IPS-20b (cell line): ENCODE results near the gene ZNF330.
"Not testable (repeated sequence)": the region's sequence is repeated elsewhere in the genome, so short reads cannot be mapped to it uniquely, and the experiment has no call there.

Source experiments
- H3K27ac ChIP-seq: one replicate; pipeline ENCODE4 v1.5.1; 2013; ENCODE audit warnings: low read length
- H3K27me3 ChIP-seq: 2 replicates; pipeline ENCODE4 v1.6.1; 2013; ENCODE audit warnings: mild to moderate bottlenecking, low read length, inconsistent platforms; ENCODE audit not compliant: insufficient read depth
- H3K36me3 ChIP-seq: 2 replicates; pipeline ENCODE4 v1.6.1; 2013; ENCODE audit warnings: low read depth, mild to moderate bottlenecking, inconsistent platforms, low read length, moderate library complexity; ENCODE audit not compliant: insufficient read depth
- H3K4me1 ChIP-seq: 2 replicates; pipeline ENCODE4 v1.6.1; 2013; ENCODE audit warnings: mild to moderate bottlenecking, control low read depth, inconsistent platforms, low read length, moderate library complexity; ENCODE audit not compliant: insufficient read depth
- H3K4me3 ChIP-seq: 2 replicates; pipeline ENCODE4 v1.5.1; 2013; ENCODE audit warnings: mild to moderate bottlenecking, low read length, inconsistent platforms
- H3K9ac ChIP-seq: 2 replicates; pipeline ENCODE4 v1.6.1; 2013; ENCODE audit warnings: low read depth, mild to moderate bottlenecking, inconsistent platforms, low read length, moderate library complexity
- H3K9me3 ChIP-seq: 2 replicates; pipeline ENCODE4 v1.6.1; 2013; ENCODE audit warnings: mild to moderate bottlenecking, low read depth, low read length, inconsistent platforms; ENCODE audit not compliant: insufficient read depth

ZNF330 gene

DNA sequence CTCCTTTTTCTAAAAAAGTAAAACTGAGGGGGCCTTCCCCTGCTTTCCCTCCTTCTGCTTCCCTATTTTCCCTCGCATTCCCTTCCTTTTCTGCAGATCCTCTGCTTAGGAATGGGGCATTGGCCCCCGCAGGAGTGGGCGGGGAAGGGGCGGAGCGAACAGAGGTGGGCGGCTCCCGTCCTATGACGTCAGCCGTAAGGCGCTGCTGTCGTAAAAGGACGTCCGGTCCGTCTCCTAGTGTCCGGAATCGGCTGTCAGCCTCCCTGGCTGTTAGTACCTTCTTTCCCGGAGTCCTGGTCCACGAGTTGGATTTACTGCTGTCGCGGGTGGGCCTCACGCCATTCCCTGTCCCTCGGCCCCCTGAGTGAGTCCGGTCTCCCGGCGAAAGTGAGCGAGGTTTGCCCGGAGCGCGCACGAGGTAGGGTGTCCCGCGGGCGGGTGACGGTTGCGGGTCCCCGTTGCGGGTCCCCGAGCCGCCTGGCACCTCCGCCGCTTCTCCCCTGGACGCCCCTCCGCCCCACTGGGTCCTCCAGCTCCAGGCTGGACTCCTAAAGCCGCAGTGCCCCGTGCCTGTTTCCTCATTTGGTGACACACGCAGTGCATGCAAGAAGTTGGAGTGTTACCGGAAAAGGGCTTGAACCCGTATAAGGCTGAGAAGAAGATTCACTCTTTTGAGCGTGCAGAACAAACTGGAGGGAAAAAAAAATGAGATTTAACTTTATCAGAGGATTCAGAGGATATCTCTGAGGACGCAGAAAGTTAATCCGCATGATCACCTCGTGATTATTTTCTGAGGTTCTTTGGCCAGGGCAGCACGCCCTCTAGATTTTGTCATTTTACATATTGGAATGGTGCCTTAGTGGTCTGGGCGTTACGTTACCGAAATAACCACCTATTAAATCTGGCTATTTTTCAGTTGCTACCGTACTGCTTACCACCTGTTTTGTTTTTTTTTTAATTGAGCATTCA, at the start of gene ZNF330:
TSS of gene ZNF330 (plus strand) at position 205 of the 969 bp plus-strand sequence. CDS start 1,477 bp downstream, outside the sequence.
- Histone ChIP-seq H3K27me3 (no peaks in the 10 kb centered on the region), H3K4me1 (peaks cover 4% of the 10 kb centered on the region; the same call in 1 of the 2 replicates), H3K27ac (no peak within 1 kb of the TSS)

DNA sequence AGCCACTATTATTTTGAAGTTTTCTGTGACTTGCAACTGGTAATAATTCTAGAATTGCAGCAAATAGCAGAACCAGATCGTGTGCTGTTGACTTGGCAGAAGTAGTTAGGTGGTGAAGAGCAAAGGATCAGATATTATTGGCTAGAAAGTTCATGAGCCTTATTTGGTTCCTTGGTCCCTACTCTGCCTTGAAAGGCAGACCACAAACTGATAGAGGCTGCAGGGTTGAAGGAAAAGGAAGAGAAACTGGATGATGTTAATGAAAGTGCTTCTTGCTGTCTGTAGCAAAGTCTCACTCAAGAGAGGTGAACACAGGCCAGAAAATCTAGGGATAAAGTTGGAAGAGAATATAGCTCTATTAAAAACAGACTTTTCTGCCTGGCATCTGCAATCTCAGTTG, 46.2 kb upstream of the ZNF330 start:
- Histone ChIP-seq H3K9ac (no peak overlapping the region), H3K4me1 (no peaks in the 10 kb centered on the region), H3K36me3 (no peaks in the 10 kb centered on the region), H3K27ac (no peak overlapping the region), H3K27me3 (no peaks in the 10 kb centered on the region), H3K4me3 (no peak overlapping the region), H3K9me3 (no peaks in the 10 kb centered on the region)

More for the DNA sequence above, at the start of gene ZNF330:
- no peaks in the 10 kb centered on the region for H3K9me3 ChIP-seq
- H3K9ac ChIP-seq, result peak within 1 kb of the TSS; percentile 87
- H3K4me3 ChIP-seq, result peak within 1 kb of the TSS; percentile 98
- peaks cover 35% of the 10 kb centered on the region for H3K36me3 ChIP-seq

DNA sequence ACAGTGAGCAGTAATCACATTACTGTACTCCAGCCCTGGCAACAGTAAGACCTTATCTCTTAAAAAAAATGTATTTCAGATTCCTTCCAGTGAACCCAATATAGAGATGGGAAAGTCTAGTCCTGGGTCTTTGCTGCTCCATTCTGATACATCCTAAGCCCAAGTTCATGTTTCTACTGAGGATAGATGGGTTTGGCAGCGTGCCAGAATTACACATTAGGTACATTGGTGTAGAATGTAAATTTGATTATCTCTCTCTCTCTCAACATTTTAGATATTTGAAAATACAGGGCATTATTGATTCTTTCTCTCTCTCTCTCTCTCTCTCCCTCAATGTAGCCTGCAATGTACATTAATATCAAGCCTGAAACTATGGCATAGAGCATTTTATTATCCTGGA, 43.5 kb upstream of the ZNF330 start:
- Histone ChIP-seq H3K27ac (no peak overlapping the region), H3K36me3 (no peaks in the 10 kb centered on the region), H3K9me3 (no peaks in the 10 kb centered on the region), H3K9ac (no peak overlapping the region), H3K27me3 (no peaks in the 10 kb centered on the region), H3K4me1 (no peaks in the 10 kb centered on the region), H3K4me3 (no peak overlapping the region)

DNA sequence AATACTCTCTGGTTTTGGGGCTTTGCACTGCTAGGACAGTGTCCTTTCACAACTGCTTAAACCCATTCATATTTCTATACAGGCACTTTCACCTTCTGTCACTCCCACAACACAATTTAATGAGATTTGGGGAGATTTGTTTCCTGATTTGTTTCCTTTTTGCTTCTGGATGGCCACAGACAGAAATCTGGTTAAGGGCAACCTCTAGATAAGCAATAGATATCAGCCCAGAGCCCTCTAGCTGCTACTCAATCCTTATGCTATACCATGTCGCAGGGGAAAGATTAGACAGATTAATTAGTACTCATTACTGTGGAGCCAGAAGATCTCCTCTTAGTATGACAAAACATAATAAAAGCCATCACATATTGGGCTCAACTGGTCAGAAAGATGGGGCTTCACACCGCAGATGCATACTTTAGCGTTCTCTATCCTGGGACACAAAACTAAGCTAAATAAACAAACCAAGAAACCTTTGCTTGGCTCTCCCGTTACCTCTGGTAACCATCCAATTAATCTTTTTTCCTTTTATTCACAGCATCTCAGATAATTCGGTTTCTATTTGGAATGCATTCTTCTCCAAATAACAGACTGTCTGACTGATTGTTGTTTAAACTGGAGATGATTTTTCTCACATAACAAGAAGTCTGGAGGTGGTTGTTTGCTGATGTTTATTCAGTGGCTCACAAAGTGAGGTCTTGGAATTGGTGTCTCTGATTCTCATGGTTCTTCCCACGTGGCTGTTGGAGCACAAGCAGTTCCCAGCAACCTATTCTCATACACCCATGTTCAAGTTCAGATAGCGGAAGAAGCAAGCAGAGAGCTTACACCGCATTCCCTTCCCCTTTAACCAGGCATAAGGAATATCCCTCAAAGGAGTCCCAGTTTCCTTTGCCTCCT, 41.0 kb upstream of the ZNF330 start:
- H3K27me3 ChIP-seq, result no peaks in the 10 kb centered on the region
- no peaks in the 10 kb centered on the region for H3K9me3 ChIP-seq
- H3K36me3 ChIP-seq, result no peaks in the 10 kb centered on the region
- H3K27ac ChIP-seq, result no peak overlapping the region
- H3K4me1 ChIP-seq, result no peaks in the 10 kb centered on the region
- H3K9ac ChIP-seq, result no peak overlapping the region
- no peak overlapping the region for H3K4me3 ChIP-seq

DNA sequence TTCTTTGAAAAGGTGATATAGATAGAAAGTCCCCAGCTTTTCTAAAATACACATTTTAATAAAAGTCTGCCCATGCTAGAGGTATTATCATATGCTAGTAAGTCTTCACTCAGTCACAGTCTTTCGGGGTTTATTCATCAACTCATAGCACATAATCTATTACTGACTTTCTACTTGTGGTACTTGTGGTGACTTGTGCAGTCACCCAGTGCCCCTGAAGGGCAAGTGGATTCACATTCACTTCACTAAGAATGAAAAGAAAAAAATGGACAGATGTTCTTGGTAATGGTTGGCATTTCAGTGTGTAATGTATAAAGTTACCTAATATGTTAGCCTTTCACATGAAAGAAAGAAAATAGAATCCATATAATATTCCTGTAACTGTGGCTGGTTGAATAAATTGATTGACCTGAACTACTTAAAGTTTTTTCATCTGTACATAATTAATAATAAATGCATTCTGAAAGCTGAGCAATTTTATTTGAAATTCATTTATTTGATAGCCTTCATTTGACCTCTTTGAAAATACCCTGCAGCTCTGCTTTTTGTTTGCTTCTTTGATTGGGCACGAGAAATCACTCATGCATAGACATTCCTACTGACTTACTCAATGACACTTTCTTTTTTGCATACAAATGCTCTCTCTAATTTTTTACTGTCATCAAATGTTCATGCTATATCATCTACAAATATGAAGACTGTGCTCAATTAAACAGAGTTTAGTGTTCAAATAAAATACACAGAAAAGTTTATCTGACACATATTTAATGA, 39.5 kb upstream of the ZNF330 start:
- no peaks in the 10 kb centered on the region for H3K9me3 ChIP-seq
- H3K27me3 ChIP-seq, result no peaks in the 10 kb centered on the region
- no peak overlapping the region for H3K27ac ChIP-seq
- no peaks in the 10 kb centered on the region for H3K4me1 ChIP-seq
- H3K36me3 ChIP-seq, result no peaks in the 10 kb centered on the region
- no peak overlapping the region for H3K4me3 ChIP-seq
- H3K9ac ChIP-seq, result no peak overlapping the region

DNA sequence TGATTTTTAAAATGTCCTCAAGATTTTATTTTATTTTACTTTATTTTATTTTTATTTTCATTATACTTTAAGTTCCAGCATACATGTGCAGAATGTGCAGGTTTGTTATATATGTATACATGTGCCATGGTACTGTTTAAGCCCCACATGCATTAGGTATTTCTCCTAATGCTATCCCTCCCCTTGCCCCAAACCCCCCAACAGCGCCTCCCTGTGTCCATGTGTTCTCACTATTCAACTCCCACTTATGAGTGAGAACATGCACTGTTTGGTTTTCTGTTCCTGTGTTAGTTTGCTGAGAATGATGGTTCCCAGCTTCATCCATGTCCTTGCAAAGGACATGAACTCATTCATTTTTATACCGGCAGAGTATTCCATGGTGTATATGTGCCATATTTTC, 37.2 kb upstream of the ZNF330 start:
- not testable (repeated sequence) for H3K9me3 ChIP-seq, H3K27ac ChIP-seq, H3K4me1 ChIP-seq, H3K36me3 ChIP-seq, H3K9ac ChIP-seq, H3K27me3 ChIP-seq, H3K4me3 ChIP-seq

DNA sequence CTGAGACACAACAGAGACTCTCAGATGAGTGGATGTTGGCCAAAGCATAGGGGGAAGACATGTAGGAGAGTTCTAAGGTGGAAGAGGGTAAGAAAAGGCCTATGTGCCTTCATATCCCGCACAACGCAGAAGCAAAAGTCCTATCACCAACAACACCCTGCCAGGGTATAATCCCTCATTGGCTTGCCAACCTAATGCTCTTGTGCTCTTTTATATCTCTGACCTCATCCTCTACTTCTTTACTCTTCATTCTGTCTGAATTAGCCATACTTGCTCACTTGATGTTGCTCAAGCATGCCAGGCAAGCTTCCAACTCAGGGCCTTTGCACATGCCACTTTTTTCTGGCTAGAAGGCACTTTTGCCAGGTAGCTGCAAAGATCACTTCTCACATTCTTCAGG, 28.1 kb upstream of the ZNF330 start:
- H3K27ac ChIP-seq, result no peak overlapping the region
- no peak overlapping the region for H3K4me3 ChIP-seq
- no peaks in the 10 kb centered on the region for H3K36me3 ChIP-seq
- H3K4me1 ChIP-seq, result no peaks in the 10 kb centered on the region
- H3K27me3 ChIP-seq, result no peaks in the 10 kb centered on the region
- no peaks in the 10 kb centered on the region; the same call in 1 of the 2 replicates for H3K9me3 ChIP-seq
- no peak overlapping the region for H3K9ac ChIP-seq

DNA sequence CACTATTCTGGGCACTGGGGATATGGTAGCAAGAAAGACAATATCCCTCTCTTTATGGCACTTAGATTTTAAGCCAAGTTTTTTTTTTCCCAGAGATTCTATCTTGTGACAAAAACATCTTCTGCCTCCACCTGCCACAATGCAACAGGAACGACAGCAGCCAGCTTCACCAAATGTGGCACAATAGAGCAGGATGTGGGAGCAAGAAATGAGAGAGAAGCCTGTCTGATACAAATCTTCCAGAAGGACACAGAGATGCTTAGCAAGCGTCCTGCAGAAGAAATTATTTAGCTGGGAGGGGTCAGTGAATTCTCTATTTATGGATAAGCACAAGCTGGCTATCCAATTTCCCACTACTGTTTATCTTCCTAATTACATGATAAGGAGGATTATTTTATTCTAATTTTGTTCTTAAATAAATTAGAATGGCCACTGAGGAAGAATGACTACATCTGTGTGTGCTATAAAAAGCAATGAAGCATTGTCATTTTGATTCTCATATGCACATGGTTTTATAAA, 27.1 kb upstream of the ZNF330 start:
- Histone ChIP-seq H3K9ac (no peak overlapping the region), H3K9me3 (no peaks in the 10 kb centered on the region; the same call in 1 of the 2 replicates), H3K27ac (no peak overlapping the region), H3K27me3 (no peaks in the 10 kb centered on the region), H3K4me3 (no peak overlapping the region), H3K4me1 (no peaks in the 10 kb centered on the region), H3K36me3 (no peaks in the 10 kb centered on the region)

DNA sequence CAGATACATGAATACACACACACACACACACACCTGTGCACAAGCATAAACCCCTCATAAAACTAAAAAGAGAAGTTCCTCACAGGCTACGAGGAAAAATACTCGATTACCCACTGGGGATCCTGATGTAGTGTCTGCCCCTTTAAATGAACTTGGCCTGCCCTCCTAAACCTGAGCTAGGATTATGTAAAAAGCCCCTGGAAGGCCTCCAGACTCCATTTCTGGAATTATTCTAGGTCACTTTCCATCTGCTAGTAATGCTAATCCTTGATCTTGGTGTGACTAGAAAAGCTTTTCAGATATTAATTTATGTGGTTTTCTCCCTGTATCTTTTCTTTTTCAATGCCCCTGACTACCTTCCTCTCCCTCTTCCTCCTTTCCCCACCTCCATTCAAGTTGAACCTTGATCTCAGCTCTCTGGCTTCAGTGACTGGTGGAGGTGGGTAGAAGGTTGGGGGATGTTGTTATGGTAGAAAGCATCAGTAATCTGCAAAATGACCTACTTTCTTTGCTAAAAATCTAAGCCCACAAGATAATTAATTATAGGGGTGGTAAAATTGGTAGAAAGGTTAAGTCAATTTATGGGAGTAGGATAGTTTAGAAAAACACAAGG, 25.5 kb upstream of the ZNF330 start:
- Histone ChIP-seq H3K4me3 (no peak overlapping the region), H3K9ac (no peak overlapping the region), H3K9me3 (no peaks in the 10 kb centered on the region; the same call in 1 of the 2 replicates), H3K27ac (no peak overlapping the region), H3K36me3 (no peaks in the 10 kb centered on the region), H3K4me1 (no peaks in the 10 kb centered on the region), H3K27me3 (no peaks in the 10 kb centered on the region)

DNA sequence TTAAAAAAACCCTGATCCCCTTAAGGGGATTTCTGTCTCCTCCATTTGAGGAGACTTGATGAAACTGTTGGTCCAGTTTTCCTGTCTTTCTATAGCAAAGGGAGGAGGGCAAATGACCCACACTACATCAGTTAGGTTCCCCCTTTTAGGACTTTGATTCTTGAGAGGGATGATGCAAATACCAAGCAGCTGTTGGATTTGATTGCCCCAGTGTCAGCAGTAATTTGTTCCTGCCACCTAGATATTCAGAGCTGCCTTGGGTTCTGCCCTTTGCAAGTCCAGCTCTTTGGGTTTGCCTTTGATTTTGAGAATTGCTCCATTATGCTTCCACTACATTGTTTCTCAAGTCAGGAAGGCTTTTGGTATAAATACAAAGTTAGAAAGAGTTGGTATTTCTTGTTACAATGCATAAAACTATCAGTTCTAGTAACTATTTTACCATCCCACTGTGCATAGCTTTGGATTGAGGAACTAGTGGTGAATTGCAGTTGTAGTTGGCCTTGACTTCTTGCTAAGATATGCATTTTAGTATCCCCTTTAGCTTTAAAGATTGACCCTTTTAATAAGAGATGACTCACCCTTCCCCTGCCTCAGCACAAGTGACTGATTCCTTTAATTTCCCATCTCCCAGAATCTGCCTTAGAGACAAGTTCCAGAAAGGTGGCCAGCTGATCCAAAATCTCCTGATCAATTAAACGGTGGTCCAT, 24.3 kb upstream of the ZNF330 start:
- H3K27me3 ChIP-seq, result no peaks in the 10 kb centered on the region
- H3K4me1 ChIP-seq, result no peaks in the 10 kb centered on the region
- no peak overlapping the region for H3K9ac ChIP-seq
- no peak overlapping the region for H3K27ac ChIP-seq
- no peaks in the 10 kb centered on the region; the same call in 1 of the 2 replicates for H3K9me3 ChIP-seq
- no peaks in the 10 kb centered on the region for H3K36me3 ChIP-seq
- no peak overlapping the region for H3K4me3 ChIP-seq
